IPS-20b (cell line): Measurements from ENCODE around the gene KLRF2.
"Not testable (repeated sequence)": the region's sequence is repeated elsewhere in the genome, so short reads cannot be mapped to it uniquely, and the experiment has no call there.

ENCODE experiments used
- H3K27ac ChIP-seq: one replicate; pipeline ENCODE4 v1.5.1; 2013; ENCODE audit warnings: low read length
- H3K27me3 ChIP-seq: 2 replicates; pipeline ENCODE4 v1.6.1; 2013; ENCODE audit warnings: mild to moderate bottlenecking, low read length, inconsistent platforms; ENCODE audit not compliant: insufficient read depth
- H3K36me3 ChIP-seq: 2 replicates; pipeline ENCODE4 v1.6.1; 2013; ENCODE audit warnings: low read depth, mild to moderate bottlenecking, inconsistent platforms, low read length, moderate library complexity; ENCODE audit not compliant: insufficient read depth
- H3K4me1 ChIP-seq: 2 replicates; pipeline ENCODE4 v1.6.1; 2013; ENCODE audit warnings: mild to moderate bottlenecking, control low read depth, inconsistent platforms, low read length, moderate library complexity; ENCODE audit not compliant: insufficient read depth
- H3K4me3 ChIP-seq: 2 replicates; pipeline ENCODE4 v1.5.1; 2013; ENCODE audit warnings: mild to moderate bottlenecking, low read length, inconsistent platforms
- H3K9ac ChIP-seq: 2 replicates; pipeline ENCODE4 v1.6.1; 2013; ENCODE audit warnings: low read depth, mild to moderate bottlenecking, inconsistent platforms, low read length, moderate library complexity
- H3K9me3 ChIP-seq: 2 replicates; pipeline ENCODE4 v1.6.1; 2013; ENCODE audit warnings: mild to moderate bottlenecking, low read depth, low read length, inconsistent platforms; ENCODE audit not compliant: insufficient read depth

The KLRF2 gene

GRCh38 chr12:9868311-9868801 is 12.9 kb upstream of the KLRF2 start:
- H3K4me1 ChIP-seq: peaks cover 10% of the 10 kb centered on the region; the same call in 1 of the 2 replicates
- no peak overlapping the region for H3K27ac ChIP-seq
- no peak overlapping the region for H3K9ac ChIP-seq
- no peaks in the 10 kb centered on the region for H3K36me3 ChIP-seq
- no peaks in the 10 kb centered on the region for H3K27me3 ChIP-seq
- H3K9me3 ChIP-seq: no peaks in the 10 kb centered on the region
- no peak overlapping the region for H3K4me3 ChIP-seq

GRCh38 chr12:9868951-9869306 is 12.4 kb upstream of the KLRF2 start:
- no peaks in the 10 kb centered on the region for H3K27me3 ChIP-seq
- no peak overlapping the region for H3K27ac ChIP-seq
- peaks cover 10% of the 10 kb centered on the region; the same call in 1 of the 2 replicates for H3K4me1 ChIP-seq
- H3K4me3 ChIP-seq: no peak overlapping the region
- H3K9me3 ChIP-seq: no peaks in the 10 kb centered on the region
- no peak overlapping the region for H3K9ac ChIP-seq
- H3K36me3 ChIP-seq: no peaks in the 10 kb centered on the region

GRCh38 chr12:9869307-9870161 is 11.8 kb upstream of the KLRF2 start, which contains the start of gene CLEC2B:
Gene CLEC2B, minus strand, starts transcription at chr12:9869354.
- Histone ChIP-seq H3K4me3 (no peak within 1 kb of the TSS), H3K4me1 (peaks cover 10% of the 10 kb centered on the region; the same call in 1 of the 2 replicates), H3K27ac (no peak within 1 kb of the TSS), H3K27me3 (no peaks in the 10 kb centered on the region), H3K9me3 (no peaks in the 10 kb centered on the region), H3K9ac (no peak within 1 kb of the TSS), H3K36me3 (no peaks in the 10 kb centered on the region)

- H3K4me1 ChIP-seq: peaks cover 10% of the 10 kb centered on the region; the same call in 1 of the 2 replicates
- H3K4me3 ChIP-seq: no peak overlapping the region
- no peak overlapping the region for H3K9ac ChIP-seq
- no peaks in the 10 kb centered on the region for H3K9me3 ChIP-seq
- no peaks in the 10 kb centered on the region for H3K36me3 ChIP-seq
- no peak overlapping the region for H3K27ac ChIP-seq
- H3K27me3 ChIP-seq: no peaks in the 10 kb centered on the region
Observed at GRCh38 chr12:9870286-9870866, 10.9 kb upstream of the KLRF2 start.

- H3K9me3 ChIP-seq: no peaks in the 10 kb centered on the region
- H3K4me1 ChIP-seq: peaks cover 10% of the 10 kb centered on the region; the same call in 1 of the 2 replicates
- H3K36me3 ChIP-seq: no peaks in the 10 kb centered on the region
- H3K27ac ChIP-seq: no peak overlapping the region
- H3K27me3 ChIP-seq: no peaks in the 10 kb centered on the region
- no peak overlapping the region for H3K9ac ChIP-seq
- H3K4me3 ChIP-seq: no peak overlapping the region
Observed at GRCh38 chr12:9872162-9872561, 9.1 kb upstream of the KLRF2 start.

GRCh38 chr12:9872742-9873141 is 8.5 kb upstream of the KLRF2 start:
- Histone ChIP-seq H3K36me3 (no peaks in the 10 kb centered on the region), H3K4me1 (peaks cover 10% of the 10 kb centered on the region; the same call in 1 of the 2 replicates), H3K27me3 (no peaks in the 10 kb centered on the region), H3K27ac (no peak overlapping the region), H3K9ac (no peak overlapping the region), H3K9me3 (no peaks in the 10 kb centered on the region), H3K4me3 (no peak overlapping the region)

GRCh38 chr12:9876120-9876519 is 5.2 kb upstream of the KLRF2 start:
- not testable (repeated sequence) for H3K27me3 ChIP-seq, H3K9ac ChIP-seq, H3K9me3 ChIP-seq, H3K36me3 ChIP-seq, H3K27ac ChIP-seq, H3K4me1 ChIP-seq, H3K4me3 ChIP-seq

- Histone ChIP-seq H3K36me3 (no peaks in the 10 kb centered on the region), H3K27ac (no peak overlapping the region), H3K27me3 (no peaks in the 10 kb centered on the region)
Observed at GRCh38 chr12:9880532-9881078, 684 bp upstream of the KLRF2 start.

GRCh38 chr12:9881988-9882387 is 699 bp downstream of the KLRF2 start:
- H3K27ac ChIP-seq: no peak overlapping the region
- H3K4me1 ChIP-seq: peaks cover 6% of the 10 kb centered on the region
- H3K9me3 ChIP-seq: no peaks in the 10 kb centered on the region
- no peak overlapping the region for H3K9ac ChIP-seq
- no peak overlapping the region for H3K4me3 ChIP-seq
- H3K27me3 ChIP-seq: no peaks in the 10 kb centered on the region
- H3K36me3 ChIP-seq: no peaks in the 10 kb centered on the region

More at GRCh38 chr12:9880532-9881078, 684 bp upstream of the KLRF2 start:
- Histone ChIP-seq H3K4me1 (peaks cover 6% of the 10 kb centered on the region), H3K4me3 (no peak overlapping the region), H3K9ac (no peak overlapping the region), H3K9me3 (no peaks in the 10 kb centered on the region)

- no peaks in the 10 kb centered on the region for H3K27me3 ChIP-seq
- H3K36me3 ChIP-seq: no peaks in the 10 kb centered on the region
- H3K27ac ChIP-seq: no peak overlapping the region
- H3K9me3 ChIP-seq: no peaks in the 10 kb centered on the region
- no peak overlapping the region for H3K9ac ChIP-seq
- peaks cover 6% of the 10 kb centered on the region for H3K4me1 ChIP-seq
- no peak overlapping the region for H3K4me3 ChIP-seq
Observed at GRCh38 chr12:9883175-9883574, 1.9 kb downstream of the KLRF2 start.

- Histone ChIP-seq H3K27ac (no peak overlapping the region), H3K9me3 (no peaks in the 10 kb centered on the region), H3K36me3 (no peaks in the 10 kb centered on the region), H3K9ac (no peak overlapping the region), H3K4me1 (no peaks in the 10 kb centered on the region), H3K4me3 (no peak overlapping the region), H3K27me3 (no peaks in the 10 kb centered on the region)
Observed at GRCh38 chr12:9888665-9889273, 7.5 kb downstream of the KLRF2 start.
